Ishikawa (cell line): ENCODE results near the gene TMEM256.

Source experiments
- EGR1 ChIP-seq: IDR thresholded peaks from 2 replicates; pipeline ENCODE4 v1.6.1; 2012
- EP300 ChIP-seq: IDR thresholded peaks from 2 replicates; pipeline ENCODE4 v1.6.1; 2012; ENCODE audit warnings: borderline replicate concordance
- FOXM1 ChIP-seq: IDR thresholded peaks from 2 replicates; pipeline ENCODE4 v1.6.1; 2012; ENCODE audit warnings: low read depth, borderline replicate concordance
- MAX ChIP-seq: IDR thresholded peaks from 2 replicates; pipeline ENCODE4 v1.6.1; 2012

DNA sequence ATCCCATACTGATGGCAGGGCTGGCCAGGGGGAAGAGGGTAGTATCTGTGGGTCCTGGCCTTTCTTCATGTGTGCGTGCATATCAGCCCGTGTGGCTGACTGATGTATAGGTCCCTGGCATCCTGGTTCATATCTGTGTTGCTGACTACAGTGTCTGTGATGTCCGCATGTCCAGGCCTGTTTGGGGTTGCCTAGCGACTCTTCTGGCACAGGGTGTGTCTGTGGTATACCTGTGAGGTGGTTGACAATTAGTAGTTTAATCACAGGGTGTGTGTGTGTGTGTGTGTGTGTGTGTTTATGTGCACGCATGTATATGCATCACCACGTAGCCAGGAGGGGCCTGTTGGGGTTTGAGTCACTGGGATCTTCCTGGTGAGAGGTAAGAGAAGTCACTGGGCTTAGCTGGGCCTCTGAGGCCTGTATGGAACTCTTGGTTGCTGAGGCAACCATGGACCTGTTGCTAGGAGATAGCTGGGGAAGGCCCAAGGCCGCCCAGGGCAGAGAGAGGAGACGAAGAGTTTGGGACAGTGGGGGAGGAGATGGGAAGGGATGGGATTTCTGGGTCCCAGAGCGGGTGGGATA lies 49.5 kb downstream of the TMEM256 start:
- TF ChIP-seq FOXM1 (no peak), EGR1 (no peak), EP300 (no peak), MAX (no peak)
